Keratinocyte (primary cell): ENCODE results near the gene SLF1. TPM values are rescaled to one million over a fixed set of nuclear protein-coding genes. Genes with fewer than 3 reads are reported as not detected.

Source experiments
- DNase-seq: peaks from one replicate; pipeline ENCODE4 v3.0.0-alpha.2; 2011; ENCODE audit warnings: low read depth, missing footprints, low spot score
- FAIRE-seq: peaks from 2 replicates; lab custom pipeline; 2011; peaks lifted over from hg19 to GRCh38; lab: Jason Lieb, UNC
- H2AFZ ChIP-seq: 2 replicates; pipeline ENCODE4 v1.6.0; 2012; ENCODE audit warnings: low read length, control low read depth, inconsistent platforms; ENCODE audit not compliant: control insufficient read depth
- H3K27ac ChIP-seq: 2 replicates; pipeline ENCODE4 v1.5.1; 2011; ENCODE audit warnings: low read length; ENCODE audit not compliant: control insufficient read depth, insufficient read depth
- H3K27me3 ChIP-seq: 3 replicates; pipeline ENCODE4 v1.6.0; 2011; ENCODE audit warnings: low read length; ENCODE audit not compliant: control insufficient read depth, insufficient read depth; ENCODE audit errors: extremely low read depth
- H3K36me3 ChIP-seq, 2 experiments: 2 replicates in 1 of 2; 3 replicates in 1 of 2; pipeline ENCODE4 v1.5.1; 2011; ENCODE audit warnings: low read length in 2 of 2, mild to moderate bottlenecking in 1 of 2; ENCODE audit not compliant: control insufficient read depth in 2 of 2, insufficient read depth in 2 of 2; ENCODE audit errors: extremely low read depth in 1 of 2
- H3K4me1 ChIP-seq: 3 replicates; pipeline ENCODE4 v1.5.1; 2011; ENCODE audit warnings: low read length; ENCODE audit not compliant: control insufficient read depth, insufficient read depth; ENCODE audit errors: extremely low read depth
- H3K4me2 ChIP-seq: 3 replicates; pipeline ENCODE4 v1.6.0; 2011; ENCODE audit warnings: low read depth, low read length; ENCODE audit not compliant: control insufficient read depth, insufficient read depth; ENCODE audit errors: extremely low read depth
- H3K4me3 ChIP-seq, 3 experiments: fragments of 200-600 bp in 1 of 3; sonication (generic) in 1 of 3; 2 replicates in 2 of 3; 3 replicates in 1 of 3; pipeline ENCODE4 v1.5.1; 2011 to 2016; ENCODE audit warnings: low read length in 3 of 3, mild to moderate bottlenecking in 3 of 3, control low read depth in 2 of 3, inconsistent platforms in 1 of 3, low read depth in 1 of 3, mixed read lengths in 1 of 3, mixed run types in 1 of 3, moderate library complexity in 1 of 3; ENCODE audit not compliant: control insufficient read depth in 2 of 3, insufficient read depth in 2 of 3; ENCODE audit errors: extremely low read depth in 1 of 3
- H3K79me2 ChIP-seq: 2 replicates; pipeline ENCODE4 v1.6.0; 2012; ENCODE audit warnings: low read length; ENCODE audit not compliant: control insufficient read depth, insufficient read depth
- H3K9ac ChIP-seq: 3 replicates; pipeline ENCODE4 v1.6.0; 2011; ENCODE audit warnings: low read length; ENCODE audit not compliant: control insufficient read depth, insufficient read depth; ENCODE audit errors: extremely low read depth
- H3K9me1 ChIP-seq: 3 replicates; pipeline ENCODE4 v1.6.0; 2011; ENCODE audit warnings: low read length; ENCODE audit not compliant: control insufficient read depth, insufficient read depth; ENCODE audit errors: extremely low read depth
- H3K9me3 ChIP-seq: 2 replicates; pipeline ENCODE4 v1.5.1; 2012; ENCODE audit warnings: low read depth, low read length; ENCODE audit not compliant: control insufficient read depth
- H4K20me1 ChIP-seq: 3 replicates; pipeline ENCODE4 v1.6.0; 2011; ENCODE audit warnings: low read length; ENCODE audit not compliant: control insufficient read depth, insufficient read depth; ENCODE audit errors: extremely low read depth
- CTCF ChIP-seq, 3 experiments: IDR thresholded peaks in 1 of 3; conservative IDR thresholded peaks in 1 of 3; optimal IDR thresholded peaks in 1 of 3; 2 replicates in 2 of 3; 3 replicates in 1 of 3; pipeline versions ENCODE3 to v1.5.1; 2011; ENCODE audit warnings: low read length in 3 of 3, mild to moderate bottlenecking in 3 of 3, moderate library complexity in 2 of 3, control low read depth in 1 of 3, inconsistent platforms in 1 of 3; ENCODE audit not compliant: insufficient read depth in 2 of 3; ENCODE audit errors: extremely low read depth in 1 of 3
- EZH2 ChIP-seq: IDR thresholded peaks from one replicate; pipeline ENCODE4 v1.6.1; 2012; ENCODE audit warnings: inconsistent platforms, mild to moderate bottlenecking, low read length, moderate library complexity
- dilution Hi-C: fragments of 300-500 bp; cut with MboI; formaldehyde crosslinking; loops from one replicate; pipeline ENCODE4 v1.7.0; 2020; ENCODE audit warnings: low sequenced_read_pairs; ENCODE audit not compliant: extremely low pct_ligation_motif_present
- polyA plus RNA-seq, 5 experiments: library from polyadenylated mRNA; depleted of rRNA in 3 of 5; stranded (reverse) in 3 of 5; stranded (forward) in 1 of 5; unstranded in 1 of 5; fragments of >200 nt; gene quantifications; 1 replicate in 1 of 5; 2 replicates in 3 of 5; 3 replicates in 1 of 5; pipeline versions ENCODE4 v1.2.1 to v1.2.3, GENCODE V29; 2011 to 2012; ENCODE audit warnings: missing spikeins in 2 of 5, low read depth in 1 of 5, low replicate concordance in 1 of 5

SLF1 gene
- polyA plus RNA-seq, 1 donor (not counting 4 experiments of a cell fraction or from before 2014, with no cell fraction given): 7.0 TPM

GRCh38 chr5:94691949-94692348 is 73.5 kb downstream of the SLF1 start:
- Histone ChIP-seq H2AFZ (no peak overlapping the region), H3K9me1 (no peaks in the 10 kb centered on the region), H3K4me2 (no peak overlapping the region), H4K20me1 (no peaks in the 10 kb centered on the region), H3K27me3 (no peaks in the 10 kb centered on the region), H3K27ac (no peak overlapping the region), H3K4me3 (no peak overlapping the region), H3K36me3 (peaks cover 0 to 3% of the 10 kb centered on the region in 2 experiments), H3K79me2 (no peaks in the 10 kb centered on the region), H3K9me3 (no peaks in the 10 kb centered on the region), H3K9ac (no peak overlapping the region), H3K4me1 (peaks cover 12% of the 10 kb centered on the region)
- TF ChIP-seq CTCF (optimal IDR thresholded peaks at IDR 0.05 in 1 of 3, IDR thresholded peaks at IDR 0.05 in 1 of 3, conservative IDR thresholded peaks at IDR 0.05 in 1 of 3; ENCODE audit: extremely low read depth in 1 of 3, insufficient read depth in 2 of 3, low read length in 3 of 3) (no peak), EZH2 (no peak)
- DNase-seq (no peak), FAIRE-seq (no peak)
- dilution Hi-C loops: no loop called here

- Histone ChIP-seq H3K9me1 (no peaks in the 10 kb centered on the region), H3K4me2 (no peak overlapping the region), H3K9ac (no peak overlapping the region), H2AFZ (no peak overlapping the region), H4K20me1 (no peaks in the 10 kb centered on the region), H3K4me1 (peaks cover 12% of the 10 kb centered on the region), H3K4me3 (no peak overlapping the region), H3K36me3 (peaks cover 0 to 3% of the 10 kb centered on the region in 2 experiments), H3K27me3 (no peaks in the 10 kb centered on the region), H3K79me2 (no peaks in the 10 kb centered on the region), H3K27ac (no peak overlapping the region), H3K9me3 (no peaks in the 10 kb centered on the region)
- no peak for TF ChIP-seq EZH2
- FAIRE-seq (no peak), DNase-seq (no peak)
- dilution Hi-C loops: no loop called here
Measured at GRCh38 chr5:94692581-94692980, 74.1 kb downstream of the SLF1 start.
